ENCODE measurements around the gene NUDT16L1.

DNA sequence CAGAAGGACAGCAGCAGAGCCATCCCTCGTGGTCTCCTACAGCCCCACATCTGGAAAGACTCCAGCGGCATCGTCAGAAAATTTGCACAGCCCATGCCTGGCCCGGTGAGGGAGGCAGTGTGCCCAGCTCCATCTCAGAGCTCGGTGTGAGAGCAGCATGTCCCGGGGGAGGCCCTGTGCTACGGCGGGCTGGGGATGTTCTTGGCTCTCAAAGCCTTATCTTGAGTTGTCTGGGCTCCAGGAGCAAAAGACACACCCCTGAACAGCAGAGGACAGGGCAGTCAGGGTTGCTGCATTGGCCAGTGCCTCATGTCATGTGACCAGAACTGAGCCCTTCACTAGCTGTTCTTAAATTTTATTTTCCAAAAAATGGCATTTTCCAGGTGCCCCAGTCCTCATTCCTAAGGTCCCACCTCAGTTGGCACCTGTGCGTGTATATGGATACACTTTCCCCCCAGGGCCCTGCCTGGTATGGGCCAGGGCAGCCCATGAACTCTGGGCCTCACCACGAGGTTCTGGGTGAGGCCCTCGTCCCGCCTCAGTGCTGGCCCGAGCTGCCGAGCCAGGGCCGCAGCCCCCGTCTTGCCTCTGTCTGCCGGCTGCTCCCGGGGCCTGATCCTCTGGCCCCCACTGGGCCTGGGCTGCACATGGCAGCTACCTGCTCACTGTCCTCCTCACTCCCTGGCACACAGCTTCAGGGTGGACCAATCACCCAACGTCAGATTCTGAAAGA is 3.0 kb downstream of the NUDT16L1 start:
- TF ChIP-seq, protein P1, sequence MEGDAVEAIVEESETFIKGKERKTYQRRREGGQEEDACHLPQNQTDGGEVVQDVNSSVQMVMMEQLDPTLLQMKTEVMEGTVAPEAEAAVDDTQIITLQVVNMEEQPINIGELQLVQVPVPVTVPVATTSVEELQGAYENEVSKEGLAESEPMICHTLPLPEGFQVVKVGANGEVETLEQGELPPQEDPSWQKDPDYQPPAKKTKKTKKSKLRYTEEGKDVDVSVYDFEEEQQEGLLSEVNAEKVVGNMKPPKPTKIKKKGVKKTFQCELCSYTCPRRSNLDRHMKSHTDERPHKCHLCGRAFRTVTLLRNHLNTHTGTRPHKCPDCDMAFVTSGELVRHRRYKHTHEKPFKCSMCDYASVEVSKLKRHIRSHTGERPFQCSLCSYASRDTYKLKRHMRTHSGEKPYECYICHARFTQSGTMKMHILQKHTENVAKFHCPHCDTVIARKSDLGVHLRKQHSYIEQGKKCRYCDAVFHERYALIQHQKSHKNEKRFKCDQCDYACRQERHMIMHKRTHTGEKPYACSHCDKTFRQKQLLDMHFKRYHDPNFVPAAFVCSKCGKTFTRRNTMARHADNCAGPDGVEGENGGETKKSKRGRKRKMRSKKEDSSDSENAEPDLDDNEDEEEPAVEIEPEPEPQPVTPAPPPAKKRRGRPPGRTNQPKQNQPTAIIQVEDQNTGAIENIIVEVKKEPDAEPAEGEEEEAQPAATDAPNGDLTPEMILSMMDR (IDR thresholded peaks at IDR 0.05), result no peak
- TF ChIP-seq POLR2A (IDR thresholded peaks at IDR 0.05) (no peak), POLR2AphosphoS5 (IDR thresholded peaks at IDR 0.05) (no peak)

All from breast epithelium (tissue), 3 donors.